ENCODE measurements around the gene SHANK1.

DNA sequence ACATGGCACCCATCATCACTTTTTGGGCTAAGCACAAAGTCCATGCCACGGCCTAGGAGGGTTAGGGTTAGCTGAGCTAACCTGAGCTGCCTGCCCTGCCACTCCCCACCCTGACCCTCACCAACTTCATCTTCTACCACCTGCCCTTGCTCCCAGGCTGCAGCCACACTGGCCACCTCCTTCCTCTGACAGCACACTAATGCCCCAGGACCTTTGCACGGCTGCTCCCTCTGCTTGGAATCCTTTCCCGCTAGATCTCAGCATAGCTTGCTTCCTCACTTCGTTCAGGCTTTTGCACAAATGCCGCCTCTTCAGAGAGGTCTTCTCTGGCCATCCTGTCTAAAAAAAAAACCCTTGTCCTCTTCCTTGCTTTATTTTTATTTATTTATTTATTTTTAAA is 13.2 kb downstream of the SHANK1 start:
- TF ChIP-seq, protein P1, sequence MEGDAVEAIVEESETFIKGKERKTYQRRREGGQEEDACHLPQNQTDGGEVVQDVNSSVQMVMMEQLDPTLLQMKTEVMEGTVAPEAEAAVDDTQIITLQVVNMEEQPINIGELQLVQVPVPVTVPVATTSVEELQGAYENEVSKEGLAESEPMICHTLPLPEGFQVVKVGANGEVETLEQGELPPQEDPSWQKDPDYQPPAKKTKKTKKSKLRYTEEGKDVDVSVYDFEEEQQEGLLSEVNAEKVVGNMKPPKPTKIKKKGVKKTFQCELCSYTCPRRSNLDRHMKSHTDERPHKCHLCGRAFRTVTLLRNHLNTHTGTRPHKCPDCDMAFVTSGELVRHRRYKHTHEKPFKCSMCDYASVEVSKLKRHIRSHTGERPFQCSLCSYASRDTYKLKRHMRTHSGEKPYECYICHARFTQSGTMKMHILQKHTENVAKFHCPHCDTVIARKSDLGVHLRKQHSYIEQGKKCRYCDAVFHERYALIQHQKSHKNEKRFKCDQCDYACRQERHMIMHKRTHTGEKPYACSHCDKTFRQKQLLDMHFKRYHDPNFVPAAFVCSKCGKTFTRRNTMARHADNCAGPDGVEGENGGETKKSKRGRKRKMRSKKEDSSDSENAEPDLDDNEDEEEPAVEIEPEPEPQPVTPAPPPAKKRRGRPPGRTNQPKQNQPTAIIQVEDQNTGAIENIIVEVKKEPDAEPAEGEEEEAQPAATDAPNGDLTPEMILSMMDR (IDR thresholded peaks at IDR 0.05; ENCODE audit: low read depth, low read length), result no peak
- no peak for TF ChIP-seq EZH2phosphoT487 (IDR thresholded peaks at IDR 0.05; ENCODE audit: low read depth)
